ENCODE measurements around the gene CLN3. TPM values are rescaled to one million over a fixed set of nuclear protein-coding genes. Genes with fewer than 3 reads are reported as not detected.

CLN3 gene
- total and polyA plus RNA-seq, 2 of the 13 experiments (the other 11 are each of a cell fraction or from before 2014, with no cell fraction given) = 23.4 to 46.8 TPM

- TF ChIP-seq CHD2 (IDR thresholded peaks at IDR 0.05; ENCODE audit: low read depth, low read length) = no peak
- no peak for TF ChIP-seq ZC3H4 (CRISPR knock-in tag; IDR thresholded peaks at IDR 0.05; ENCODE audit: borderline replicate concordance)
- 0 out of 2 replicates have a peak, but pooled peaks have one; percentile 70 for TF ChIP-seq ZNF543 (CRISPR knock-in tag; IDR thresholded peaks at IDR 0.05)
- no peak for TF ChIP-seq NFYC (CRISPR knock-in tag; IDR thresholded peaks at IDR 0.05)
- TF ChIP-seq SALL1 (CRISPR knock-in tag; IDR thresholded peaks at IDR 0.05) = peak; percentile 73
- no peak for TF ChIP-seq ZNF335 (CRISPR knock-in tag; IDR thresholded peaks at IDR 0.05)
- TF ChIP-seq ATF5 (CRISPR knock-in tag; IDR thresholded peaks at IDR 0.05; ENCODE audit: low read depth) = no peak
- no peak for TF ChIP-seq GATA4 (IDR thresholded peaks at IDR 0.05; ENCODE audit: borderline replicate concordance, low read depth)
- no peak for TF ChIP-seq REL (CRISPR knock-in tag; conservative IDR thresholded peaks at IDR 0.05)
- TF ChIP-seq ZNF75D (CRISPR knock-in tag; IDR thresholded peaks at IDR 0.05; ENCODE audit: borderline replicate concordance) = no peak
- TF ChIP-seq ZNF276 (CRISPR knock-in tag; IDR thresholded peaks at IDR 0.05; ENCODE audit: low read depth) = no peak
- no peak for TF ChIP-seq EEA1 (CRISPR knock-in tag; IDR thresholded peaks at IDR 0.05; ENCODE audit: borderline replicate concordance)
- peak; percentile 85; the same call in 1 of the 2 replicates for TF ChIP-seq ZNF766 (CRISPR knock-in tag; IDR thresholded peaks at IDR 0.05; ENCODE audit: borderline replicate concordance)
- peak; percentile 59 for TF ChIP-seq ZEB1 (IDR thresholded peaks at IDR 0.05; ENCODE audit: insufficient replicate concordance, low read depth)
- TF ChIP-seq SIX1 (CRISPR knock-in tag; IDR thresholded peaks at IDR 0.05; ENCODE audit: borderline replicate concordance) = 0 out of 2 replicates have a peak, but pooled peaks have one; percentile 26
- TF ChIP-seq ZNF468 (CRISPR knock-in tag; IDR thresholded peaks at IDR 0.05) = no peak
- TF ChIP-seq MAFK (conservative IDR thresholded peaks at IDR 0.05 in 1 of 2, IDR thresholded peaks at IDR 0.05 in 1 of 2; ENCODE audit: low read length in 2 of 2) = no peak
- no peak for TF ChIP-seq ZFP82 (CRISPR knock-in tag; IDR thresholded peaks at IDR 0.05; ENCODE audit: borderline replicate concordance)
- TF ChIP-seq KAT2B (IDR thresholded peaks at IDR 0.05; ENCODE audit: borderline replicate concordance, low read depth, low read length) = no peak
- 0 out of 2 replicates have a peak, but pooled peaks have one; percentile 68 for TF ChIP-seq IRF9 (CRISPR knock-in tag; IDR thresholded peaks at IDR 0.05; ENCODE audit: borderline replicate concordance)
- TF ChIP-seq ZNF747 (CRISPR knock-in tag; IDR thresholded peaks at IDR 0.05; ENCODE audit: borderline replicate concordance) = no peak
- TF ChIP-seq RARA (CRISPR knock-in tag; IDR thresholded peaks at IDR 0.05) = peak; percentile 98
- TF ChIP-seq SP5 (CRISPR knock-in tag; IDR thresholded peaks at IDR 0.05; ENCODE audit: borderline replicate concordance, low read depth) = peak; percentile 54; the same call in 1 of the 2 replicates
Measured at GRCh38 chr16:28505489-28506137, 13.7 kb upstream of the CLN3 start (continued).

Data from HepG2 (cell line).